Measurements from ENCODE around the gene C2orf81. TPM values are rescaled to one million over a fixed set of nuclear protein-coding genes. Genes with fewer than 3 reads are reported as not detected.

The C2orf81 gene
- total RNA-seq, 1 donor from 2014 or later: 0.82 TPM

DNA sequence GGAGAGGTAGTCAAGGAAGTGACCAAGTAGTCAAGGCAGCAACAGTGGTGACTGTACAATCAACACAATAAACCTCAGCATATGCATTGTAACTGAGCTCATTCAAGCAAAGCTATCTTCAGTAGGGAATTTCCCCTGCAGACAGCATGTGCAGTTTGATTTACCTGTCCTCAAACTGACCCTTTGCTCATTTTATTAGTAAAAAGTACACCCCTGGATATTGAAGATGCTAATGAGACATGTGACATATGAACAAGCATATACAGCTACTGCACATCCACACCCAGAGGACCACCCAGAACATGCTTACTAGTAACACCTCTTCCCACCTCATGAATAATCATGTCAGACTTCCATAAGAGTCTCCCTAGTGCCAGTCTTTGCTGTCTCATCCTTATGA is 15.4 kb downstream of the C2orf81 start:
- no peak for TF ChIP-seq CTCF (IDR thresholded peaks at IDR 0.05; ENCODE audit: borderline replicate concordance)
- H3K9me3 ChIP-seq (replicated peaks): no peaks in the 10 kb centered on the region
- H3K27me3 ChIP-seq (ENCODE audit: low read depth): no peaks in the 10 kb centered on the region
- no peaks in the 10 kb centered on the region for H3K36me3 ChIP-seq
- H3K27ac ChIP-seq (replicated peaks): no peak overlapping the region
- no peak for DNase-seq
- H3K4me1 ChIP-seq: no peaks in the 10 kb centered on the region
- intact Hi-C loops (cut with micrococcal nuclease): no loop called here
- H3K4me3 ChIP-seq: no peak overlapping the region

- no peak overlapping the region for H3K4me3 ChIP-seq
- H3K27ac ChIP-seq (replicated peaks): no peak overlapping the region
- intact Hi-C loops (cut with micrococcal nuclease): no loop called here
- H3K36me3 ChIP-seq: no peaks in the 10 kb centered on the region
- no peaks in the 10 kb centered on the region for H3K27me3 ChIP-seq (ENCODE audit: low read depth)
- no peaks in the 10 kb centered on the region for H3K9me3 ChIP-seq (replicated peaks)
- no peak for DNase-seq
- TF ChIP-seq CTCF (IDR thresholded peaks at IDR 0.05; ENCODE audit: borderline replicate concordance): no peak
- H3K4me1 ChIP-seq: no peaks in the 10 kb centered on the region
Observed at GRCh38 chr2:74401891-74402290, 19.5 kb downstream of the C2orf81 start.

- Histone ChIP-seq H3K4me3 (no peak overlapping the region), H3K36me3 (no peaks in the 10 kb centered on the region), H3K27ac (replicated peaks) (no peak overlapping the region), H3K4me1 (no peaks in the 10 kb centered on the region), H3K27me3 (ENCODE audit: low read depth) (no peaks in the 10 kb centered on the region), H3K9me3 (replicated peaks) (no peaks in the 10 kb centered on the region)
- no peak for DNase-seq
- peak; percentile 63 for TF ChIP-seq CTCF (IDR thresholded peaks at IDR 0.05; ENCODE audit: borderline replicate concordance)
- intact Hi-C loops (cut with micrococcal nuclease): no loop called here
Observed at GRCh38 chr2:74399785-74400184, 21.6 kb downstream of the C2orf81 start.

DNA sequence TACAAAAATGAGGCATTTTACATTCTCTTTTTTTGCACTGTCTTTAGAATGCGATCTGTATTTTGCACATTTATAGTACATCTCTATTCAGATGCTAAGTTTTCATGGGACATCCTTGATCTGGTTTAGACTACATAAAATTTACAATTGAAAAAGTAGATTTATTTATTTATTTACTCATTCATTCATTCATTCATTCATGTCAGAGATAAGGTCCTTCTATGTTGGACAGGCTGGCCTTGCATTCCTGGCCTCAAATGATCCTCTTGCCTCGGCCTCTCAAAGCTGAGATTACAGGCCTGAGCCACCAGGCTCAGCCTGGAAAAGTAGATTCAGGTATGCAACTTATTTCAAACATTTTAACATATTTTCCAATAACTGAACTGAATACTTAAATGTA is 25.3 kb downstream of the C2orf81 start:
- intact Hi-C loops (cut with micrococcal nuclease): no loop called here
- H3K27me3 ChIP-seq (ENCODE audit: low read depth): no peaks in the 10 kb centered on the region
- peaks cover 11% of the 10 kb centered on the region for H3K4me1 ChIP-seq
- H3K27ac ChIP-seq (replicated peaks): no peak overlapping the region
- no peak for DNase-seq
- H3K9me3 ChIP-seq (replicated peaks): no peaks in the 10 kb centered on the region
- no peak for TF ChIP-seq CTCF (IDR thresholded peaks at IDR 0.05; ENCODE audit: borderline replicate concordance)
- H3K4me3 ChIP-seq: no peak overlapping the region
- no peaks in the 10 kb centered on the region for H3K36me3 ChIP-seq

DNA sequence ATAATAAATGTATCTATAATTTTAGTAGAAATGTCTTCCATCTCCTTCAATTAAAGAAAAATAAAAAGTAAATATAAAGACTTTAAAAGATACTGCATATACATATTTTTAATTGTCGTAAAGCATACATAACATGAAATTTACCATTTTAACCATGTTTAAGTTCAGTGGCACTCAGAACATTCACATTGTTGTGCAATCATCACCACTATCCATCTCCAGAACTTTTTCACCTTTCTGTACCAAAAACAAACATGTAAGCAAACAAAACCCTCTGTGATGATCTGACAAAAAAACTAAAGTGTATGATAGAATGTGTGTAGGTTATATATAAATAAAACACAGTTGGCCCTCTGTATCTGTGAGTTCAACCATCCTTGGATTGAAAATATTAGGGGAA is 27.9 kb downstream of the C2orf81 start:
- Histone ChIP-seq H3K9me3 (replicated peaks) (no peaks in the 10 kb centered on the region), H3K36me3 (no peaks in the 10 kb centered on the region)
- intact Hi-C loops (cut with micrococcal nuclease): no loop called here

More for the DNA sequence above, 27.9 kb downstream of the C2orf81 start:
- TF ChIP-seq CTCF (IDR thresholded peaks at IDR 0.05; ENCODE audit: borderline replicate concordance): no peak
- no peak overlapping the region for H3K27ac ChIP-seq (replicated peaks)
- H3K4me1 ChIP-seq: peaks cover 37% of the 10 kb centered on the region
- DNase-seq: no peak
- H3K4me3 ChIP-seq: no peak overlapping the region
- no peaks in the 10 kb centered on the region for H3K27me3 ChIP-seq (ENCODE audit: low read depth)
